H1 (cell line): ENCODE measurements around the gene ZNF536. TPM values are rescaled to one million over a fixed set of nuclear protein-coding genes. Genes with fewer than 3 reads are reported as not detected.

Experiments used
- CTCF ChIA-PET: fragments of 300-600 bp; sonication (Branson Sonifier 250); formaldehyde crosslinking; loops from one replicate; lab custom pipeline; 2021; ENCODE audit not compliant: partially characterized antibody; lab: Charles Lee
- POLR2A ChIA-PET: fragments of 300-600 bp; sonication (Branson Sonifier 250); formaldehyde crosslinking; loops from one replicate; lab custom pipeline; 2021; ENCODE audit warnings: inconsistent platforms; ENCODE audit not compliant: partially characterized antibody; lab: Charles Lee
- DNase-seq, 2 experiments: peaks; one replicate each; pipeline versions ENCODE4 v3.0.0 to v3.0.0-alpha.2; 2010 to 2022; ENCODE audit warnings: low spot score in 2 of 2, low read depth in 1 of 2, mixed read lengths in 1 of 2
- FAIRE-seq: peaks from 2 replicates; lab custom pipeline; 2011; peaks lifted over from hg19 to GRCh38; lab: Jason Lieb, UNC
- H2AFZ ChIP-seq: 2 replicates; pipeline ENCODE4 v1.8.1; 2012; ENCODE audit warnings: low read length, inconsistent platforms
- H2AK5ac ChIP-seq: 2 replicates; pipeline ENCODE4 v1.6.1; 2013; ENCODE audit warnings: low read depth, low read length
- H2BK120ac ChIP-seq: replicated peaks from 2 replicates; pipeline ENCODE3; 2013; ENCODE audit warnings: low read depth, low read length, inconsistent platforms
- H2BK12ac ChIP-seq: 2 replicates; pipeline ENCODE4 v1.6.1; 2013; ENCODE audit warnings: low read depth, low read length
- H2BK15ac ChIP-seq: 2 replicates; pipeline ENCODE4 v1.6.1; 2013; ENCODE audit warnings: low read length
- H2BK20ac ChIP-seq: 2 replicates; pipeline ENCODE4 v1.6.1; 2013; ENCODE audit warnings: low read length
- H2BK5ac ChIP-seq: 2 replicates; pipeline ENCODE4 v1.6.1; 2013; ENCODE audit warnings: low read depth, low read length
- H3K14ac ChIP-seq: 2 replicates; pipeline ENCODE4 v1.6.1; 2013; ENCODE audit warnings: inconsistent platforms; ENCODE audit not compliant: insufficient read length
- H3K18ac ChIP-seq: 2 replicates; pipeline ENCODE4 v1.6.1; 2013; ENCODE audit warnings: low read length; ENCODE audit errors: extremely low read depth
- H3K23ac ChIP-seq: 2 replicates; pipeline ENCODE4 v1.6.1; 2013; ENCODE audit warnings: inconsistent platforms; ENCODE audit not compliant: insufficient read length
- H3K23me2 ChIP-seq: 2 replicates; pipeline ENCODE4 v1.6.1; 2013; ENCODE audit warnings: low read depth, low read length
- H3K27ac ChIP-seq: 2 replicates; pipeline ENCODE4 v1.6.1; 2011; ENCODE audit warnings: low read depth, low read length, inconsistent platforms
- H3K27me3 ChIP-seq, 4 experiments: replicated peaks in 1 of 4; 1 replicate in 1 of 4; 2 replicates in 3 of 4; pipeline versions ENCODE4 v1.6.1 to v1.8.1; 2011 to 2013; ENCODE audit warnings: low read length in 3 of 4, mild to moderate bottlenecking in 3 of 4, inconsistent platforms in 2 of 4, mixed read lengths in 2 of 4, moderate library complexity in 1 of 4; ENCODE audit not compliant: control insufficient read depth in 3 of 4, insufficient read depth in 3 of 4; ENCODE audit errors: extremely low read depth in 1 of 4
- H3K36me3 ChIP-seq, 4 experiments: 2 replicates each; pipeline versions ENCODE4 v1.6.1 to v1.8.1; 2011 to 2013; ENCODE audit warnings: mild to moderate bottlenecking in 4 of 4, low read length in 3 of 4, moderate library complexity in 2 of 4, control low read depth in 1 of 4, inconsistent platforms in 1 of 4; ENCODE audit not compliant: insufficient read depth in 4 of 4, control insufficient read depth in 2 of 4
- H3K4ac ChIP-seq: replicated peaks from 2 replicates; pipeline ENCODE3; 2013; ENCODE audit warnings: low read length, low read depth, mixed read lengths, inconsistent platforms; ENCODE audit not compliant: insufficient read length
- H3K4me1 ChIP-seq, 4 experiments: replicated peaks in 1 of 4; 1 replicate in 1 of 4; 2 replicates in 3 of 4; pipeline versions ENCODE4 v1.6.1 to v1.8.1; 2011 to 2013; ENCODE audit warnings: low read length in 3 of 4, inconsistent platforms in 2 of 4, mixed read lengths in 1 of 4; ENCODE audit not compliant: insufficient read depth in 4 of 4, control insufficient read depth in 3 of 4
- H3K4me2 ChIP-seq, 2 experiments: 2 replicates each; pipeline versions ENCODE4 v1.6.1 to v1.8.1; 2011 to 2013; ENCODE audit warnings: low read depth in 2 of 2, low read length in 2 of 2, control low read depth in 1 of 2, inconsistent platforms in 1 of 2, mild to moderate bottlenecking in 1 of 2; ENCODE audit not compliant: insufficient read depth in 1 of 2
- H3K4me3 ChIP-seq, 4 experiments: fragments of 200-600, 300-600 bp in 1 of 4; sonication (generic), shearing (Covaris generic), sonication (Bioruptor Twin) in 1 of 4; 2 replicates each; pipeline versions ENCODE4 v1.5.1 to v1.8.1; 2011 to 2016; ENCODE audit warnings: low read length in 4 of 4, low read depth in 3 of 4, control low read depth in 2 of 4, inconsistent platforms in 2 of 4, mild to moderate bottlenecking in 2 of 4, mixed read lengths in 1 of 4, moderate library complexity in 1 of 4; ENCODE audit not compliant: insufficient read depth in 2 of 4; ENCODE audit errors: extremely low read depth in 1 of 4
- H3K56ac ChIP-seq: replicated peaks from 2 replicates; pipeline ENCODE3; 2013; ENCODE audit warnings: low read depth, mild to moderate bottlenecking, mixed read lengths, low read length, inconsistent platforms; ENCODE audit not compliant: insufficient read length
- H3K79me1 ChIP-seq: 2 replicates; pipeline ENCODE4 v1.6.1; 2013; ENCODE audit warnings: low read depth, low read length, control low read depth
- H3K79me2 ChIP-seq, 2 experiments: 2 replicates each; pipeline versions ENCODE4 v1.6.1 to v1.8.1; 2012 to 2013; ENCODE audit warnings: low read length in 2 of 2, mild to moderate bottlenecking in 2 of 2, inconsistent platforms in 1 of 2; ENCODE audit not compliant: insufficient read depth in 2 of 2, control insufficient read depth in 1 of 2
- H3K9ac ChIP-seq, 4 experiments: replicated peaks in 1 of 4; 1 replicate in 1 of 4; 2 replicates in 3 of 4; pipeline versions ENCODE4 v1.6.1 to v1.8.1; 2011 to 2013; ENCODE audit warnings: low read depth in 3 of 4, low read length in 3 of 4, control low read depth in 2 of 4, mild to moderate bottlenecking in 2 of 4, moderate library complexity in 2 of 4, inconsistent platforms in 1 of 4; ENCODE audit errors: extremely low read depth in 1 of 4
- H3K9me3 ChIP-seq, 2 experiments: 2 replicates each; pipeline versions ENCODE4 v1.6.1 to v1.8.1; 2012 to 2013; ENCODE audit warnings: mild to moderate bottlenecking in 2 of 2, moderate library complexity in 2 of 2, control low read depth in 1 of 2, inconsistent platforms in 1 of 2, low read depth in 1 of 2, low read length in 1 of 2, mixed read lengths in 1 of 2; ENCODE audit not compliant: insufficient read depth in 2 of 2
- H4K20me1 ChIP-seq, 2 experiments: replicated peaks in 1 of 2; 2 replicates each; pipeline versions ENCODE3 to v1.8.1; 2011 to 2013; ENCODE audit warnings: inconsistent platforms in 2 of 2, low read length in 2 of 2, mild to moderate bottlenecking in 1 of 2; ENCODE audit not compliant: insufficient read depth in 2 of 2, control insufficient read depth in 1 of 2
- H4K5ac ChIP-seq: 2 replicates; pipeline ENCODE4 v1.6.1; 2013; ENCODE audit warnings: low read length, low read depth, mixed read lengths, inconsistent platforms; ENCODE audit not compliant: insufficient read length
- H4K8ac ChIP-seq: 2 replicates; pipeline ENCODE4 v1.8.0; 2013; ENCODE audit warnings: mild to moderate bottlenecking, moderate library complexity, low read length, inconsistent platforms; ENCODE audit not compliant: insufficient read depth; ENCODE audit errors: extremely low read depth
- H4K91ac ChIP-seq: replicated peaks from 2 replicates; pipeline ENCODE3; 2013; ENCODE audit warnings: low read length, mixed read lengths, inconsistent platforms; ENCODE audit not compliant: insufficient read length
- BRCA1 ChIP-seq: IDR thresholded peaks from 2 replicates; pipeline ENCODE4 v1.6.1; 2012; ENCODE audit warnings: low read depth, low read length, improper control_type of control experiment
- EGR1 ChIP-seq: IDR thresholded peaks from 2 replicates; pipeline ENCODE4 v1.6.1; 2011; ENCODE audit warnings: low read depth, low read length, borderline replicate concordance
- POU5F1 ChIP-seq: IDR thresholded peaks from 2 replicates; pipeline ENCODE4 v1.6.1; 2011; ENCODE audit warnings: low read depth, mild to moderate bottlenecking, low read length, moderate library complexity
- RXRA ChIP-seq: IDR thresholded peaks from 2 replicates; pipeline ENCODE4 v1.6.1; 2011; ENCODE audit warnings: low read depth, mild to moderate bottlenecking, low read length, moderate library complexity; ENCODE audit not compliant: insufficient read depth
- SAP30 ChIP-seq: fragments of 300-600 bp; sonication (generic); IDR thresholded peaks from 2 replicates; pipeline ENCODE4 v1.7.1; 2012; ENCODE audit warnings: low read length, moderate library complexity, mild to moderate bottlenecking, inconsistent platforms; ENCODE audit not compliant: insufficient read depth, insufficient replicate concordance
- SP2 ChIP-seq: IDR thresholded peaks from 2 replicates; pipeline ENCODE4 v1.6.1; 2012; ENCODE audit warnings: mild to moderate bottlenecking, low read length, inconsistent platforms
- TEAD4 ChIP-seq: IDR thresholded peaks from 2 replicates; pipeline ENCODE4 v1.6.1; 2012; ENCODE audit warnings: low read depth, low read length, inconsistent platforms, mixed read lengths
- WGBS, 2 experiments: shearing (Covaris generic) in 1 of 2; methylation state at CpG; one replicate each; pipeline versions ENCODE4 v1.1.6 to v1.1.7; 2013 to 2015; ENCODE audit warnings: low lambda C conversion rate in 2 of 2, mixed read lengths in 2 of 2, inconsistent platforms in 1 of 2, low coverage in 1 of 2, missing lambda C conversion rate in 1 of 2; ENCODE audit not compliant: insufficient replicate concordance in 2 of 2, insufficient coverage in 1 of 2, insufficient read length in 1 of 2; ENCODE audit errors: extremely low coverage in 1 of 2, missing lambda C conversion rate in 1 of 2; 5-methylcytosine and 5-hydroxymethylcytosine counted together
- polyA plus RNA-seq, 7 experiments: library from polyadenylated mRNA; depleted of rRNA in 3 of 7; stranded (reverse) in 5 of 7; unstranded in 2 of 7; fragments of >200 nt in 5 of 7; fragments of 200-250 nt in 2 of 7; gene quantifications; 1 replicate in 5 of 7; 2 replicates in 1 of 7; 4 replicates in 1 of 7; pipeline versions ENCODE4 v1.2.1 to v1.2.3, GENCODE V29; 2011 to 2013; ENCODE audit warnings: missing spikeins in 2 of 7, mixed read lengths in 2 of 7
- total RNA-seq: library from RNA; stranded (reverse); fragmentation: NEBNext Ultra II Directional; extraction: Animal tissue kit (Norgen Biotek cat#: 25700); gene quantifications from 2 replicates; pipeline ENCODE4 v1.2.1, GENCODE V29; 2021
- TF ChIP-seq, protein P1 (sequence below): IDR thresholded peaks from 2 replicates; pipeline ENCODE4 v1.6.1; 2012; ENCODE audit warnings: inconsistent platforms

Gene ZNF536
- total and polyA plus RNA-seq, 2 of the 8 experiments (the other 6 are each of a cell fraction or from before 2014, with no cell fraction given) = 0.09 to 0.11 TPM

DNA sequence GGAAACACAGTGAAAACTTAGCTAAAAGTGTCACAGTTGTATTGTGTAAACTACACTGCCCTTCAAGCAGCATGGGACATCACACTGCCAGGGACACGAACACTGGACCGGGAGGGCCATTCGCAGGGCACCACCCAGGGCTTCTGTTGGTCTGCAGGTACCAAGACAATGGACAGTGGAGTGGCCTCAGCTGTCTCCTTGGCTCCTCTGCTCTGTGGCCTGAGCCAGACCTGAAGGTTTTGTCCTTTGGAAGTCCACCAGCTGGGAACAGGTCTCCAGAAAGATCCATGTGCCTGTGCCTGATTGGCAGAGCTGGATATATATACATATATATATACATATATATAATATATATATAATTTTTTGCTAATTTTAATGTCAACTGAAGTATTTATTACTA lies 149.8 kb downstream of the ZNF536 start:
- no peak for FAIRE-seq
- ChIA-PET CTCF (interaction anchor here (2.2 kb wide), 1 partner anchor 23 kb away, joined by 6 read pairs; no protein-coding TSS in a partner anchor), POLR2A (no interaction called here)

More for the DNA sequence above, 149.8 kb downstream of the ZNF536 start:
- Histone ChIP-seq H3K9me3 (no peaks in the 10 kb centered on the region), H2AFZ (no peak overlapping the region), H3K14ac (no peak overlapping the region), H2BK15ac (no peak overlapping the region), H2BK20ac (no peak overlapping the region; the same call in 1 of the 2 replicates), H2AK5ac (no peak overlapping the region; the same call in 1 of the 2 replicates), H2BK12ac (peak overlapping the region; percentile 77; the same call in 1 of the 2 replicates), H3K27me3 (no peaks in the 10 kb centered on the region), H3K23me2 (no peaks in the 10 kb centered on the region), H3K23ac (no peak overlapping the region), H2BK5ac (no peak overlapping the region), H3K4me3 (no peak overlapping the region), H3K56ac (no peak overlapping the region), H3K36me3 (no peaks in the 10 kb centered on the region), H3K4ac (no peak overlapping the region), H3K4me2 (no peak overlapping the region), H3K79me1 (no peaks in the 10 kb centered on the region), H4K20me1 (no peaks in the 10 kb centered on the region), H4K5ac (no peak overlapping the region), H3K79me2 (no peaks in the 10 kb centered on the region), H3K9ac (no peak overlapping the region), H3K27ac (no peak overlapping the region), H3K4me1 (peaks cover 0 to 8% (median 4%) of the 10 kb centered on the region in 4 experiments; a peak in 4 of 7 replicates), H3K18ac (no peak overlapping the region), H4K8ac (no peak overlapping the region), H4K91ac (no peak overlapping the region), H2BK120ac (no peak overlapping the region)
- WGBS, 2 experiments = 95% methylated on average over 3 of the region's 3 CpGs; no CpG with 5 or more reads in 1 of the 2 experiments
- TF ChIP-seq RXRA (no peak), TEAD4 (no peak), BRCA1 (no peak), POU5F1 (no peak), EGR1 (no peak), SP2 (no peak), SAP30 (no peak)
- TF ChIP-seq, protein P1, sequence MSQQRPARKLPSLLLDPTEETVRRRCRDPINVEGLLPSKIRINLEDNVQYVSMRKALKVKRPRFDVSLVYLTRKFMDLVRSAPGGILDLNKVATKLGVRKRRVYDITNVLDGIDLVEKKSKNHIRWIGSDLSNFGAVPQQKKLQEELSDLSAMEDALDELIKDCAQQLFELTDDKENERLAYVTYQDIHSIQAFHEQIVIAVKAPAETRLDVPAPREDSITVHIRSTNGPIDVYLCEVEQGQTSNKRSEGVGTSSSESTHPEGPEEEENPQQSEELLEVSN = no peak
- DNase-seq = no peak
